GM18951 (cell line): ENCODE measurements around the gene ATP6V1G3.
"Not testable (repeated sequence)": the region's sequence is repeated elsewhere in the genome, so short reads cannot be mapped to it uniquely, and the experiment has no call there.

Experiments
- POLR2A ChIP-seq: IDR thresholded peaks from 4 replicates; pipeline ENCODE4 v1.6.1; 2011; ENCODE audit warnings: mild to moderate bottlenecking; ENCODE audit not compliant: insufficient read length, insufficient read depth; ENCODE audit errors: extremely low read depth
- in situ Hi-C: fragments of 300-500 bp; cut with MboI; formaldehyde crosslinking; loops from one replicate; pipeline ENCODE4 v1.12.0; 2022; ENCODE audit warnings: low sequenced_read_pairs, mixed read lengths, inconsistent platforms; ENCODE audit not compliant: unreplicated experiment

Gene ATP6V1G3

DNA sequence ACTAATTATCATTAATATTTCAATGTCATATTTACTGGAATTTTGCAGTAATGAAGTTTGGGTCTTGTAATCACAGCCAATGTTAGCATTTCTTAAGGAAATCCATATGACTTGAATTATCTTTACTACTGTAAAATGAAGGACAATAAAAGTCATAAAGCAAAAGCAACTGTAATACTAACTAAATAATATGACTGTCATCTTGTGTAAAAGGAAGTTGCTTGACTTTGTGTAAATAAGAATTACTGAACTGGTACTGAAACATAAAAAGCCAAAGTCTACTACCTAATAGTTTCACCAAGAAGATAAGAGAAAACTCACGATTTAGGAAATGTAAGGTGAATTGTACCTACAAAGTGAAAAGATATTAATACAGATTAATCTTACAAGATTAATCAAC is 57.5 kb downstream of the ATP6V1G3 start:
- in situ Hi-C loops: no loop called here
- TF ChIP-seq POLR2A: no peak

DNA sequence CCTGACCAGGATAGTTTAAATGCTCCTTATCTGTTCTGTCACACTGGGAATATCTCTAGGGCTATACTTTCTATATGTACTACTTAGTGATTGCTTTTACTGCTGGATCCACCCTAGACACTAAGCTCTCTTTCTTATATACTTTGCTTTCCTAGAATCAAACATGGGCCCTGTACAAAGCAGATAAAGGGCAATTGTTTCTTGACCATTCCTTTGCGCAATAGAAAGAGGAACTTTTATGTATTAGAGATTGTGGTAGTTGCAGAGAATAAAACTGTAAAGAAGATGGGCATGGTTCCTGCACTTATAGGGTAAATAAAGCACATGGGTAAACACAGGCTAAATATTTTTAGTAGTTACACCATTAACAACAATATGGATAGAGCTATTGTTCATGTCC is 58.8 kb downstream of the ATP6V1G3 start:
- no peak for TF ChIP-seq POLR2A
- in situ Hi-C loops: no loop called here

DNA sequence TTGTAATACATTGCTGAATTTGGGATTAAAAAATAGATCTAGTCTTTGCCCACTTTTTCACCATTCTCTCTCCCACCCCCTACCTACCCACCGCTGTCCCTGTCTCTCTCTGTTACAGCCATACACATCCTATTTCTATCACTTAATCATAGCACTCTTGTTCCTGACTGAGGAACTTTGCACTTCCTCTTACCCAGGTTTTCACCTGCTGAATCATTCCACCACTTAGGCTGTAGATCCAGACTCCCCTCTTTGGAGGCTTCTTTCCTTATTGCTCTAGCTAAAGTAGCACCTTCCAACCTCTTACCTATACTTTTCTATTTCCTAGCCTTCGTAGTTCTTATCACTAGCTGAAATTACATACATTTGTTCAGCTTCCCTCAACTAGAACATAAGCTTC is 59.6 kb downstream of the ATP6V1G3 start:
- in situ Hi-C loops: no loop called here
- TF ChIP-seq POLR2A: no peak

DNA sequence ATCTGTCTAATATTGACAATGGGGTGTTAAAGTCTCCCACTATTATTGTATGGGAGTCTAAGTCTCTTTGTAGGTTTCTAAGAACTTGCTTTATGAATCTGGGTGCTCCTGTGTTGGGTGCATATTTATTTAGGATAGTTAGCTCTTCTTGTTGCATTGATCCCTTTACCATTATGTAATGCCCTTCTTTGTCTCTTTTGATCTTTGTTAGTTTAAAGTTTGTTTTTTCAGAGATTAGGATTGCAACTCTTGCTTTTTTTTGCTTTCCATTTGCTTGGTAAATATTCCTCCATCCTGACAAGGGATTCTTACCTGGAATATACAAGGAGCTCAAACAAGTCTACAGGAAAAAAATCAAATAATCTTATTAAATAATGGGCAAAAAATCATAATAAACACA is 63.1 kb downstream of the ATP6V1G3 start:
- in situ Hi-C loops: not testable (repeated sequence)
